Activated naive CD8-positive, alpha-beta T cell treated with anti-CD3 and anti-CD28 coated beads for 36 hours (primary cell): Measurements from ENCODE around the gene PRRT2. TPM values are rescaled to one million over a fixed set of nuclear protein-coding genes. Genes with fewer than 3 reads are reported as not detected.
A peak's percentile ranks its signal among the peaks of the same experiment; 100 is the strongest.
"Not testable (repeated sequence)": the region's sequence is repeated elsewhere in the genome, so short reads cannot be mapped to it uniquely, and the experiment has no call there.

Experiments used
- DNase-seq: peaks from one replicate; pipeline ENCODE4 v3.0.0; 2021
- H3K27ac Mint-ChIP-seq: one replicate; pipeline ENCODE4 v1.8.0; 2022; ENCODE audit warnings: mild to moderate bottlenecking, moderate library complexity, mixed read lengths
- H3K27me3 Mint-ChIP-seq: one replicate; pipeline ENCODE4 v1.8.0; 2022; ENCODE audit warnings: mild to moderate bottlenecking, mixed read lengths
- H3K36me3 Mint-ChIP-seq: one replicate; pipeline ENCODE4 v1.8.0; 2021; ENCODE audit warnings: mild to moderate bottlenecking, mixed read lengths
- H3K4me1 Mint-ChIP-seq: one replicate; pipeline ENCODE4 v1.8.0; 2021; ENCODE audit warnings: mixed read lengths
- H3K4me3 Mint-ChIP-seq: one replicate; pipeline ENCODE4 v1.8.0; 2022; ENCODE audit warnings: mild to moderate bottlenecking, moderate library complexity, mixed read lengths
- H3K9me3 Mint-ChIP-seq: one replicate; pipeline ENCODE4 v1.8.0; 2022; ENCODE audit warnings: mixed read lengths
- total RNA-seq, 2 experiments: library from RNA; stranded (reverse); gene quantifications; one replicate each; pipeline ENCODE4 v1.2.3, GENCODE V29; 2021

PRRT2 gene
- total RNA-seq, 2 experiments from 2014 or later: 0.52 to 1.3 TPM

DNA sequence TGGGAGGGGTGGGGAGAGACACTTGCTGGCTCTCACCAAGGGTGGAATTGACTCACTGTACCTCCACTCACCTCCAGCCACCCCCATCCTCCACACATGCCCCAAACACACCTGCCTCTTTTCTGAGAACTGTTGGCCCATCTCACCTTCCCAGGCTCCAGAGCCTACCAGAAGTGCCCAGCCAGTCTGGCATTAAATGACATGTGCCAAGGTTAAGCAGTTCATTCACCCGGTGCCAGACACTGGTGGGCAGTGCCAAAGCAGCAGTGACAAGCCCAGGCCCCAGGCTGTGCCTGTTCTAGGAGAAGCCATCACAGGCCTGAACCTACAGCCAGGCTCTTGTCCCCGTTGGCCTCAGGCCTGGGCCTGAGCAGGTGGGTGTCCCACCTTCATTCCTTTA, 19.5 kb downstream of the PRRT2 start:
- H3K27ac Mint-ChIP-seq: no peak overlapping the region
- no peaks in the 10 kb centered on the region for H3K27me3 Mint-ChIP-seq
- H3K4me1 Mint-ChIP-seq: peaks cover 32% of the 10 kb centered on the region
- no peak overlapping the region for H3K4me3 Mint-ChIP-seq
- no peaks in the 10 kb centered on the region for H3K9me3 Mint-ChIP-seq
- H3K36me3 Mint-ChIP-seq: peaks cover 9% of the 10 kb centered on the region
- DNase-seq: no peak

DNA sequence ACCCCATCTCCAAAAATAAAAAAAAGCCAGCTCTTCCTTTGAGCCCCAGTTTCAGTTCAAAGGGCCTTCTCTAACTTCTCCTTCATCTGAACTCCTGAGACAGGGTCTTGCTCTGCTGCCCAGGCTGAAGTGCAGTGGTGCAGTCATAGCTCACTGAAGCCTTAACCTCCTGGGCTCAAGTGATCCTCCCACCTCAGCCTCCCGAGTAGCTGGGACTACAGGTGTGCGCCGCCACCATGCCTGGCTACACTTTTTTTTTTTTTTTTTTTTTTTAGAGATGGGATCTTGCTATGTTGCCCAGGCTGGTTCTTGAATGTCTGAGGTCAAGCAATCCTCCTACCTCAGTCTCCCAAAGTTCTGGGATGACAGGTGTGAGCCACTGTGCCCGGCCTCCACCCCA, 21.2 kb downstream of the PRRT2 start:
- H3K4me3 Mint-ChIP-seq, H3K9me3 Mint-ChIP-seq, H3K36me3 Mint-ChIP-seq, H3K27me3 Mint-ChIP-seq, DNase-seq, H3K27ac Mint-ChIP-seq: not testable (repeated sequence)
- peaks cover 19% of the 10 kb centered on the region for H3K4me1 Mint-ChIP-seq

DNA sequence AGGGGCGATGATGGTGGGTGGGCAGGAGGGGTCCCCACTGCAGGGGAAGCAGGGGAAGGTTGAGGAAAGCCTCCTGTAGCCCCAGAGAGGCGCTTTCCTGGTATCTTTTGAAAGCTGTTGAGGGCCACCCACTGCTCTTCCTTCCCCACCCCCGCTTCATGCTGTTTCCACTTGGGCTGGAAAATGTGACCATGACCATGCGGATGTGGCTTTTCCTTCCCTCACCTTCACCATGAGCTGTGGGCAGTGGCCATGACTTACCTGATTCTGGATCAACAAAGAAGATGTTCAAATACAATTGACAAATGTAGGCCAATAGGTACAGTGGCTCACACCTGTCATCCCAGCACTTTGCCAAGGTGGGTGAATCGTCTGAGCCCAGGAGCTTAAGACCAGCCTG, 22.1 kb downstream of the PRRT2 start:
- Mint-ChIP-seq H3K9me3 (no peaks in the 10 kb centered on the region), H3K27ac (peak overlapping the region; percentile 54), H3K36me3 (peaks cover 9% of the 10 kb centered on the region), H3K4me3 (no peak overlapping the region), H3K27me3 (no peaks in the 10 kb centered on the region), H3K4me1 (peaks cover 17% of the 10 kb centered on the region)
- no peak for DNase-seq

DNA sequence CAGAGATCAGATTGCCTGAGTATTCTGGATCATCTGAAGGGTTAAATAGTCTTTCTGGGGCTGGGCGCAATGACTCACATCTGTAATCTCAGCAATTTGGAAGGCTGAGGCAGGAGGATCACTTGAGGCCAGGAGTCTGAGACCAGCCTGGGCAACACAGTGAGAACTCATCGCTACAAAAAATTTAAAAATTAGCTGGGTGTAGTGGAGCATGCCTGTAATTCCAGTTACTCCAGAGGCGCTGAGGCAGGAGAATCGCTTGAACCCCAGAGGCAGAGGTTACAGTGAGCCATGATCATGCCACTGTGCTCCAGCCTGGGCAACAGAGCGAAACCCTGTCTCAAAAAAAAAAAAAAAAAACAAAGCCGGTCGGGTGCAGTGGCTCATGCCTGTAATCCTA, 23.9 kb downstream of the PRRT2 start:
- no peak for DNase-seq
- Mint-ChIP-seq H3K4me3 (no peak overlapping the region), H3K4me1 (peaks cover 11% of the 10 kb centered on the region), H3K36me3 (peaks cover 9% of the 10 kb centered on the region), H3K27me3 (no peaks in the 10 kb centered on the region), H3K9me3 (no peaks in the 10 kb centered on the region), H3K27ac (no peak overlapping the region)

DNA sequence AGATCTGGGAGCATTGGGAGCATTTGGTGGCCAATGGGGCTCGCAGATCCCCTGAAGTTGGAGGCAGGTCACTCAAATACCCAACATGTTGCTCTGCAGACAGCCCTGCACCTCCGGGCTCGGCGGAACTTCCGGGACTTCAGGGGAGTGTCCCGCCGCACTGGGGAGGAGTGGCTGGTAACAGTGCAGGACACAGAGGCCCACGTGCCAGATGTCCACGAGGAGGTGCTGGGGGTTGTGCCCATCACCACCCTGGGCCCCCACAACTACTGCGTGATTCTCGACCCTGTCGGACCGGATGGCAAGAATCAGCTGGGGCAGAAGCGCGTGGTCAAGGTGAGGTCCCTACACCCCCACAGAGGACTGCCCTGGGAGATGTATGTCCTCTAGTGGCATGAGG, 24.6 kb downstream of the PRRT2 start:
- Mint-ChIP-seq H3K27ac (no peak overlapping the region), H3K9me3 (no peaks in the 10 kb centered on the region), H3K27me3 (no peaks in the 10 kb centered on the region), H3K4me3 (no peak overlapping the region), H3K4me1 (peaks cover 11% of the 10 kb centered on the region), H3K36me3 (peaks cover 9% of the 10 kb centered on the region)
- no peak for DNase-seq

DNA sequence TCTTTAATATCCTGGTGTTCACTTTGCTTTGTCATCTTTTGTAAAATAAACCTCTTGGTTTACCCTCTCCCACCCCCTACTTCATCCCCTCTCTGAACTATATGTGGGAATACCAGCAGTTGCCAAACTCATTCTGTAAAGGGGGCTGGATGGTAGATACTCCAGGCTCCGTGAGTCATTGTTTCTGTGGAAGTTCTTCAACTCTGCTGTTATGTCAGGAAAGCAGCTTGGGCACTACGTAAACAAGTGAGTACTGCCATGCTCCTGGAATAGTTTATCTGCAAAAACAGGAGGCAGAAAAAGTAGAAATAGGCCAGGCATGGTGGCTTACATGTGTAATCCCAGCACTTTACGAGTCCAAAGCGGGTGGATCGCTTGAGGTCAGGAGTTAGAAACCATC, 25.8 kb downstream of the PRRT2 start:
- H3K4me3 Mint-ChIP-seq: no peak overlapping the region
- H3K36me3 Mint-ChIP-seq: peaks cover 9% of the 10 kb centered on the region
- DNase-seq: no peak
- peaks cover 8% of the 10 kb centered on the region for H3K4me1 Mint-ChIP-seq
- H3K27ac Mint-ChIP-seq: no peak overlapping the region
- no peaks in the 10 kb centered on the region for H3K27me3 Mint-ChIP-seq
- H3K9me3 Mint-ChIP-seq: no peaks in the 10 kb centered on the region

DNA sequence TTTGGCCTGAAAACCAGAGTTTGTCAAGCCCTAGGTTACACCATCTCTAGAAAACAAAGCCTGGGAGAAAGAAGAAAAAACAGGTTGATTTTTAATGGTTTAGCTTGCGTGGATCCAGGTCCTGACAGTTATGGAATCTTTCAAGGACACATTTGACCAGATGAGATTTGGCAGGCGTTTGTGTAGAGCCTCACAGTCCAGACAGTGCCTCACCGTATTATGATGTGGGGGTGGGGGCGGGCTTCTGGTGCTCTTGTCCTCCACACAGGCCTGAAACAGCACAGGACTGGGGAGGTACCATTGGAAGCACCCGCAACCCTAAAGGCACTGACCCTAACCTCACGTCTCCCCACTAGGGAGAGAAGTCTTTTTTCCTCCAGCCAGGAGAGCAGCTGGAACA, 27.8 kb downstream of the PRRT2 start:
- Mint-ChIP-seq H3K9me3 (no peaks in the 10 kb centered on the region), H3K36me3 (no peaks in the 10 kb centered on the region), H3K4me3 (no peak overlapping the region), H3K4me1 (no peaks in the 10 kb centered on the region), H3K27ac (no peak overlapping the region), H3K27me3 (no peaks in the 10 kb centered on the region)
- DNase-seq: no peak

DNA sequence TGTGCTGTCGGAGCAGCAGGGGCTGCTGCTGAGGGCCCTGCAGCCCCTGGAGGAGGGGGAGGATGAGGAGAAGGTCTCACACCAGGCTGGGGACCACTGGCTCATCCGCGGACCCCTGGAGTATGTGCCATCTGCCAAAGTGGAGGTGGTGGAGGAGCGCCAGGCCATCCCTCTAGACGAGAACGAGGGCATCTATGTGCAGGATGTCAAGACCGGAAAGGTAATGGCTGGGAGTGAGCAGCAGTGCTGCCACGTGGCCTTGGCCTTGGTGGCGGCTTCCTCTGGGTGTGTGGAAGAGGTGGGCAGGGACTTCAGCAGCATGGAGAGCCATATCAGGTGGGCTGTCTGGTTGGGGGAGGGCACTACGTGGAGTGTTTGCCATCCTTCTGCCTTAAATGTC, 28.2 kb downstream of the PRRT2 start:
- no peak overlapping the region for H3K27ac Mint-ChIP-seq
- H3K4me3 Mint-ChIP-seq: no peak overlapping the region
- no peaks in the 10 kb centered on the region for H3K9me3 Mint-ChIP-seq
- H3K36me3 Mint-ChIP-seq: no peaks in the 10 kb centered on the region
- no peaks in the 10 kb centered on the region for H3K4me1 Mint-ChIP-seq
- H3K27me3 Mint-ChIP-seq: no peaks in the 10 kb centered on the region
- DNase-seq: no peak

DNA sequence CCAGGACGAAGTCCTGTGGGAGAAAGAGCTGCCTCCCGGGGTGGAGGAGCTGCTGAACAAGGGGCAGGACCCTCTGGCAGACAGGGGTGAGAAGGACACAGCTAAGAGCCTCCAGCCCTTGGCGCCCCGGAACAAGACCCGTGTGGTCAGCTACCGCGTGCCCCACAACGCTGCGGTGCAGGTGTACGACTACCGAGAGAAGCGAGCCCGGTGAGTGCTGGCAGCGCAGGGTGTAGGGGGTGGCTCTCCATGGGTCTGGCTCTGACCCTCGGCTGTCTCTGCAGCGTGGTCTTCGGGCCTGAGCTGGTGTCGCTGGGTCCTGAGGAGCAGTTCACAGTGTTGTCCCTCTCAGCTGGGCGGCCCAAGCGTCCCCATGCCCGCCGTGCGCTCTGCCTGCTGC, 29.6 kb downstream of the PRRT2 start:
- Mint-ChIP-seq H3K4me1 (no peaks in the 10 kb centered on the region), H3K36me3 (no peaks in the 10 kb centered on the region), H3K9me3 (no peaks in the 10 kb centered on the region), H3K4me3 (no peak overlapping the region), H3K27me3 (no peaks in the 10 kb centered on the region), H3K27ac (no peak overlapping the region)
- DNase-seq: no peak

DNA sequence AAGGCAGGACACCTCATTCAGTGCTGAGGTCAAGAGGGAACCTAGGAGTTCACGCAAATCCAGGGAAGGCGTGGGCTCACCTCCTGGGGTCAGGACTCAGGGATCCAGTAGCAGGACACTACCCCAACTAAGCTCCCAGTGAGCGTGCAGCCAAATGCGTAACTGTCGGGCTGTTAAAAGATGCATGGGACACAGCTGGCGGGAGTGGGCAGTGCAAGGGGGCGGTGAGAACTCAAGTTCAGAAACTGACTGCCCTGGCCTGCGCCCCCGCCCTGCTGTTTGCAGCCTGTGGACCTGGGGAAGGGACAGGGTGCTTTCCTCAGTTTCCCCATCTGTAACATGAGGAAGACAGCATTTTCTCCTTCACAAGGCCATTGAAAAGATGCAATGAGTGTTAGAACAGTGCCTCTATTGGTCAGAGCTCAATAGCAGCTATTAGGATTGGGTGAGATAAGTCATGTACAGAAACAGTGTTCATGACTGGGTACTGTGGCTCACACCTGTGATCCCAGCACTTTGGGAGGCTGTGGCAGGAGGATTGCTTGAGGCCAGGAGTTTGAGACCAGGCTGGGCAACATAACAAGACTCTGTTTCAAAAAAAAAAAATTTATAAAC, 30.8 kb downstream of the PRRT2 start:
- no peaks in the 10 kb centered on the region for H3K27me3 Mint-ChIP-seq
- no peaks in the 10 kb centered on the region for H3K9me3 Mint-ChIP-seq
- no peak for DNase-seq
- no peak overlapping the region for H3K4me3 Mint-ChIP-seq
- H3K4me1 Mint-ChIP-seq: no peaks in the 10 kb centered on the region
- H3K36me3 Mint-ChIP-seq: peaks cover 4% of the 10 kb centered on the region
- H3K27ac Mint-ChIP-seq: no peak overlapping the region

DNA sequence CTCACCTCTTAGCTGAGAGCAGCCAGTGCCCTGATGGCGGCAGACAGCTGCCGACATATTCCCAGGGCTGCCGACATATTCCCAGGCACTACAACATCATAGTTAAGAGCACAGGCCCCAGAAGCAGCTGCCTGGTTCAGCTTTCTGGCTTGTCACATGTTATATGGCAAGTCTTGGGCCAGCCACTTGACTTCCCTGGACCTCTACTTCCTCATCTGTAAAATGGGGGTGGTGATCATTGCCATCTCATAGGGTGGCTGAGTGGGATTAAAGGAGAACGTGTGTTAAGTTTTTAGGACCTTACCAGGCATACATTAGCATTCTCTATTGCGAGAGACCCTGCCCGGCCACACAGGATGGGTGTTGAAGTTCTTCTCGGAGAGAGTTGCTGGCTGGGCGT, 31.9 kb downstream of the PRRT2 start:
- Mint-ChIP-seq H3K9me3 (no peaks in the 10 kb centered on the region), H3K4me3 (no peak overlapping the region), H3K27ac (no peak overlapping the region), H3K36me3 (peaks cover 4% of the 10 kb centered on the region), H3K27me3 (no peaks in the 10 kb centered on the region), H3K4me1 (peaks cover 4% of the 10 kb centered on the region)
- no peak for DNase-seq

DNA sequence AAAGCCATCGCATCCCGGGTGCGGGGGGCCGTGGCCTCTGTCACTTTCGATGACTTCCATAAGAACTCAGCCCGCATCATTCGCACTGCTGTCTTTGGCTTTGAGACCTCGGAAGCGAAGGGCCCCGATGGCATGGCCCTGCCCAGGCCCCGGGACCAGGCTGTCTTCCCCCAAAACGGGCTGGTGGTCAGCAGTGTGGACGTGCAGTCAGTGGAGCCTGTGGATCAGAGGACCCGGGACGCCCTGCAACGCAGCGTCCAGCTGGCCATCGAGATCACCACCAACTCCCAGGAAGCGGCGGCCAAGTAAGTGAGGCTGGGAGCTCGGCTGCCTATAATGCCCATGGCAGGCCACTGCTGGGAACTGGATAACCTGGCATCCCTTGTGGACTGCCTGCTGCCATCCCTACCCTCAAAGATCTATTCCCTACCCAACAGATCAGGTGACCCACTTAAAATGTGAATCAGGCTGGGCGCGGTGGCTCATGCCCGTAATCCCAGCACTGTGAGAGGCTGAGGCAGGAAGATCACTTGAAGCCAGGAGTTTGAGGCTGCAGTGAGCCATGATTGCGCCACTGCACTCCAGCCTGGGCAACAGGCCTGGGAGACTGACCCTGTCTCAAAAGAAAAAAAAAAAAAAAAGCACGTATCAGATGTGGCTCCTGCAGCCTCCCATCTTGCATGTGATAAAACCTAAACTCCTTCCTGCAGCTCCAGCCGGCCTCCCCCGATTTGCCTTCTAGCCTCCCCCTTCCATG, 32.8 kb downstream of the PRRT2 start:
- no peak for DNase-seq
- Mint-ChIP-seq H3K36me3 (peaks cover 4% of the 10 kb centered on the region), H3K27ac (no peak overlapping the region), H3K4me3 (no peak overlapping the region), H3K4me1 (peaks cover 4% of the 10 kb centered on the region), H3K9me3 (no peaks in the 10 kb centered on the region), H3K27me3 (no peaks in the 10 kb centered on the region)

DNA sequence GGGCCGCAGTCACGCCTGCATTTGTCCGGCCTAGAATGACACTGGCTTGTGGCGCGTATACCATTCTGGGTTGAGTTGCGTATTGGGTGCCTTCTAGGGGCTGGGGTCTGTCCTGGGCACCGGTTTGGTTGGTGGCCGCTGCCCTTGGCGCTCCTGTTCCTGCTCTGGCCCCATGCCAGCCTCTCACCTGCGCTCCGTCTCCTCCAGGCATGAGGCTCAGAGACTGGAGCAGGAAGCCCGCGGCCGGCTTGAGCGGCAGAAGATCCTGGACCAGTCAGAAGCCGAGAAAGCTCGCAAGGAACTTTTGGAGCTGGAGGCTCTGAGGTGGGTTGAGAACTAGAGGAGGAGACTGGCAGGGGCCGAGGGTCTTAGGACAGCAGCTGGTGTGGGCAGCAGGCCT, 33.7 kb downstream of the PRRT2 start:
- H3K27me3 Mint-ChIP-seq: no peaks in the 10 kb centered on the region
- DNase-seq: no peak
- peaks cover 4% of the 10 kb centered on the region for H3K36me3 Mint-ChIP-seq
- H3K4me1 Mint-ChIP-seq: peaks cover 4% of the 10 kb centered on the region
- no peaks in the 10 kb centered on the region for H3K9me3 Mint-ChIP-seq
- H3K27ac Mint-ChIP-seq: peak overlapping the region; percentile 20
- H3K4me3 Mint-ChIP-seq: no peak overlapping the region

DNA sequence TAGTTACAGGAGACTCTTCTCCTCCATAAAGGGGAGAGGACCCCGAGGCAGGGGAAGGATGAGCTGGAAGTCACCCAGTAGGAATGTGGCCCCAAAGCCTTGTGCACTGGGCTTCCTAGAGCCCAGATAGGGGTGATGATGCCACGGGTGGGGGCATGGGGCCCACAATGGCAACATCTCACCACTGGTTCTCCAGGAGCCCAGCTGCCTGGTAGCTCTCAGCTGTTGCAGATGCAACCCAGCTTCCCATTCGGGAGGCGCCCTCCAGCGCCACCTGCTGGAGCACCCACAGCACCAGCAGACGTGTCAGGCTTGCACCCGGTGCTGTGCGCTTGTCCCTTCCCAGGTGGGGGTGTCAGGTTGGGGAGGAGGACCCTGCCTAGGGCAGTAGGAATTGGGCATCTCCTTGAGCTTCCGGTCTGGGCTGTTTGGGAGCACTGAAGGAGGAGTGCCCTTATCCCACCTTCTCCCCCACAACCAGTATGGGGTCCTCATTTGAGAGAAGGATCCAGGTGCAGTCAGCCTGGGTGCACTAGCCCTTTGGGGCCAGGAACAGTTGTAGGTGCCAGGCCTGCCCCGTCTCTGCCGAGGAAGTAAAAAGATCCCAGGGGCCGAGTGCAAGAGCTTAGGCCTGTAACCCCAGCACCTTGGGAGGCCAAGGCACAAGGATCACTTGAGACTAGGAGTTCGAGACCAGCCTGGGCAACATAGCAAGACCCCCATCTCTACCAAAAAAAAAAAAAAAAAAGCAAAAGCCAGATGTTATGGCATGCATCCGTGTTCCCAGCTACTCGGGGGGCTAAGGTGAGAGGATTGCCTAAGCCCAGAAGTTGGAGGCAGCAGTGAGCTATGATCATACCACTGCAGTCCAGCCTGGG, 36.7 kb downstream of the PRRT2 start:
- H3K9me3 Mint-ChIP-seq: no peaks in the 10 kb centered on the region
- no peak overlapping the region for H3K4me3 Mint-ChIP-seq
- peaks cover 4% of the 10 kb centered on the region for H3K4me1 Mint-ChIP-seq
- peak; percentile 81 for DNase-seq
- H3K27me3 Mint-ChIP-seq: no peaks in the 10 kb centered on the region
- no peak overlapping the region for H3K27ac Mint-ChIP-seq
- H3K36me3 Mint-ChIP-seq: peaks cover 4% of the 10 kb centered on the region

DNA sequence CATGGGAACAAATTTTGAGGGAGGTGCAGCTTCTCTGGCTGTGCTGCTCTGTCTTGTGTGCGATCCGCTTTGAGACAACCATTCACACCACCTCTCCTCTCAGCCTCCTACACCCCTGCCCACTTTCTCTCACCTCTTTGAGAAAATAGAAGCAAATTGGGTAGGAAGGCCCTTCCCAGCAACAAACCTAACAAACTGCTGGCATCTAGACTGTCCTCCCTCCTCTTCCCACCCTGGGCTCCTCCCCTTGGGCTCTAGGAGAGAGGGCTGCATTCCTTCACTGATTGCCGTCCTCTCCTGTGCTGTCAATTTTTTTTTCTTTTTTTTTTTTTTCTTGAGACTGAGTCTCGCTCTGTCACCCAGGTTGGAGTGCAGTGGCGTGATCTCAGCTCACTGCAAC, 37.5 kb downstream of the PRRT2 start:
- no peak overlapping the region for H3K27ac Mint-ChIP-seq
- H3K4me3 Mint-ChIP-seq: no peak overlapping the region
- H3K9me3 Mint-ChIP-seq: no peaks in the 10 kb centered on the region
- peaks cover 4% of the 10 kb centered on the region for H3K36me3 Mint-ChIP-seq
- no peak for DNase-seq
- H3K4me1 Mint-ChIP-seq: peaks cover 4% of the 10 kb centered on the region
- H3K27me3 Mint-ChIP-seq: no peaks in the 10 kb centered on the region
